GM18505 (cell line): Measurements from ENCODE around the gene RPL10.
A peak's percentile ranks its signal among the peaks of the same experiment; 100 is the strongest.

ENCODE experiments used
- ATAC-seq: cut with Tn5 transposase; IDR thresholded peaks from one replicate; pipeline ENCODE4 v1.9.1; 2021; ENCODE audit not compliant: unreplicated experiment
- POLR2A ChIP-seq: IDR thresholded peaks from 4 replicates; pipeline ENCODE4 v1.6.1; 2011; ENCODE audit warnings: borderline replicate concordance; ENCODE audit not compliant: insufficient read depth, insufficient read length; ENCODE audit errors: extremely low read depth

RPL10 gene

GRCh38 chrX:154443479-154443910, 45.3 kb downstream of the RPL10 start:
- no peak for TF ChIP-seq POLR2A
- ATAC-seq = no peak

GRCh38 chrX:154443992-154444754, 46.0 kb downstream of the RPL10 start, which contains the start of gene FAM50A:
Gene FAM50A (plus strand): TSS chrX:154444141. CDS start chrX:154444236, 95 bp downstream.
- TF ChIP-seq POLR2A = peak; percentile 36
- ATAC-seq = peak; percentile 67

GRCh38 chrX:154444755-154445246, 46.6 kb downstream of the RPL10 start:
- no peak for TF ChIP-seq POLR2A
- no peak for ATAC-seq

GRCh38 chrX:154445776-154446175, 47.6 kb downstream of the RPL10 start:
- no peak for TF ChIP-seq POLR2A
- ATAC-seq = no peak

- no peak for ATAC-seq
- TF ChIP-seq POLR2A = no peak
These were observed 48.3 kb downstream of the RPL10 start for GRCh38 chrX:154446430-154446829.

GRCh38 chrX:154448484-154448883, 50.3 kb downstream of the RPL10 start:
- ATAC-seq = no peak
- TF ChIP-seq POLR2A = no peak

GRCh38 chrX:154449618-154450017, 51.4 kb downstream of the RPL10 start:
- no peak for TF ChIP-seq POLR2A
- ATAC-seq = no peak

- no peak for ATAC-seq
These were observed 52.1 kb downstream of the RPL10 start for GRCh38 chrX:154450312-154450711.

More at GRCh38 chrX:154450312-154450711, 52.1 kb downstream of the RPL10 start:
- no peak for TF ChIP-seq POLR2A
